SK-N-SH (cell line): Measurements from ENCODE around the gene DHRSX. TPM values are rescaled to one million over a fixed set of nuclear protein-coding genes. Genes with fewer than 3 reads are reported as not detected.

Experiments used
- CTCF ChIA-PET: fragments of 300-600, 350-600 bp; formaldehyde crosslinking; extraction: SDS; loops from one replicate; lab custom pipeline; 2021; lab: Yijun Ruan, JAX
- POLR2A ChIA-PET: fragments of 350-600 bp; sonication (Branson Sonifier 250); formaldehyde crosslinking; extraction: SDS; loops from one replicate; lab custom pipeline; 2020; ENCODE audit warnings: antibody characterized with exemption, inconsistent platforms; lab: Yijun Ruan, JAX
- DNase-seq: peaks from one replicate; pipeline ENCODE4 v3.0.0; 2012
- H2AFZ ChIP-seq: fragments of 200-600 bp; sonication (generic); 2 replicates; pipeline ENCODE4 v1.8.1; 2016; ENCODE audit warnings: antibody characterized with exemption, mild to moderate bottlenecking, low read depth
- H3F3A ChIP-seq: fragments of 200-600 bp; sonication (generic); replicated peaks from 2 replicates; pipeline ENCODE3; 2016; ENCODE audit warnings: antibody characterized with exemption, mild to moderate bottlenecking; ENCODE audit not compliant: insufficient read depth
- H3K27ac ChIP-seq, 2 experiments: fragments of 200-500 bp in 1 of 2; fragments of 200-600 bp in 1 of 2; sonication (Bioruptor generic) in 1 of 2; sonication (generic), shearing (Covaris generic) in 1 of 2; 2 replicates each; pipeline versions ENCODE4 v1.5.1 to v1.6.1; 2014 to 2016; ENCODE audit warnings: low read depth in 2 of 2, inconsistent platforms in 1 of 2, low read length in 1 of 2, mild to moderate bottlenecking in 1 of 2, mixed read lengths in 1 of 2
- H3K27me3 ChIP-seq: fragments of 200-600 bp; sonication (generic), shearing (Covaris generic); 2 replicates; pipeline ENCODE4 v1.6.1; 2016; ENCODE audit warnings: mixed run types; ENCODE audit not compliant: insufficient read depth
- H3K36me3 ChIP-seq, 2 experiments: fragments of 200-500 bp in 1 of 2; fragments of 200-600 bp in 1 of 2; sonication (Bioruptor generic) in 1 of 2; sonication (generic) in 1 of 2; replicated peaks in 1 of 2; 2 replicates each; pipeline versions ENCODE3 to v1.5.1; 2014 to 2016; ENCODE audit warnings: low read length in 1 of 2, mild to moderate bottlenecking in 1 of 2; ENCODE audit not compliant: insufficient read depth in 2 of 2, control insufficient read depth in 1 of 2
- H3K4me1 ChIP-seq, 2 experiments: fragments of 200-500 bp in 1 of 2; fragments of 200-600 bp in 1 of 2; sonication (Bioruptor generic) in 1 of 2; sonication (generic), shearing (Covaris generic) in 1 of 2; 2 replicates each; pipeline versions ENCODE4 v1.5.1 to v1.6.1; 2014 to 2016; ENCODE audit warnings: low read depth in 1 of 2, low read length in 1 of 2, mixed run types in 1 of 2; ENCODE audit not compliant: insufficient read depth in 2 of 2, control insufficient read depth in 1 of 2
- H3K4me2 ChIP-seq: fragments of 200-600 bp; sonication (generic), shearing (Covaris generic); 2 replicates; pipeline ENCODE4 v1.6.1; 2017; ENCODE audit warnings: mixed run types
- H3K4me3 ChIP-seq, 2 experiments: fragments of 200-500 bp in 1 of 2; fragments of 200-600 bp in 1 of 2; sonication (Bioruptor generic) in 1 of 2; sonication (generic), shearing (Covaris generic) in 1 of 2; 2 replicates each; pipeline versions ENCODE4 v1.5.1 to v1.8.1; 2014 to 2016; ENCODE audit warnings: low read depth in 2 of 2, inconsistent platforms in 1 of 2, low read length in 1 of 2, mild to moderate bottlenecking in 1 of 2, mixed read lengths in 1 of 2, moderate library complexity in 1 of 2
- H3K79me2 ChIP-seq: fragments of 200-600 bp; sonication (generic); 2 replicates; pipeline ENCODE4 v1.8.1; 2017; ENCODE audit warnings: mild to moderate bottlenecking; ENCODE audit not compliant: insufficient read depth
- H3K9ac ChIP-seq: fragments of 200-600 bp; sonication (generic); 2 replicates; pipeline ENCODE4 v1.6.1; 2017; ENCODE audit warnings: mixed run types
- H3K9me2 ChIP-seq: fragments of 200-600 bp; sonication (generic); 2 replicates; pipeline ENCODE4 v1.6.1; 2017; ENCODE audit warnings: mixed run types
- H3K9me3 ChIP-seq: fragments of 200-600 bp; sonication (generic); 2 replicates; pipeline ENCODE4 v1.6.1; 2017; ENCODE audit warnings: mixed run types, mild to moderate bottlenecking, moderate library complexity
- H4K20me1 ChIP-seq: fragments of 200-600 bp; sonication (generic); 2 replicates; pipeline ENCODE4 v1.6.1; 2017; ENCODE audit warnings: mild to moderate bottlenecking, mixed run types; ENCODE audit not compliant: insufficient read depth
- CHD2 ChIP-seq: fragments of 150-350 bp; IDR thresholded peaks from 2 replicates; pipeline ENCODE4 v1.6.1; 2018; ENCODE audit warnings: low read length; ENCODE audit not compliant: partially characterized antibody
- ELF1 ChIP-seq: IDR thresholded peaks from 2 replicates; pipeline ENCODE4 v1.4.0; 2012
- EZH2phosphoT487 ChIP-seq: fragments of 200-600 bp; sonication (generic); IDR thresholded peaks from 2 replicates; pipeline ENCODE4 v1.6.1; 2017; ENCODE audit warnings: low read depth, mixed run types, mild to moderate bottlenecking, antibody characterized with exemption, moderate library complexity, borderline replicate concordance
- FOXM1 ChIP-seq: IDR thresholded peaks from 2 replicates; pipeline ENCODE4 v1.4.0; 2012; ENCODE audit warnings: low read depth, mild to moderate bottlenecking
- GATA2 ChIP-seq: sonication (generic); formaldehyde crosslinking; IDR thresholded peaks from 2 replicates; pipeline ENCODE4 v1.5.0; 2020; ENCODE audit warnings: mild to moderate bottlenecking, missing genetic modification reagents
- JUND ChIP-seq: IDR thresholded peaks from 2 replicates; pipeline ENCODE4 v1.4.0; 2012
- NFIC ChIP-seq: IDR thresholded peaks from 2 replicates; pipeline ENCODE4 v1.4.0; 2012; ENCODE audit warnings: borderline replicate concordance
- POLR2AphosphoS5 ChIP-seq: IDR thresholded peaks from 2 replicates; pipeline ENCODE4 v1.6.1; 2012; ENCODE audit warnings: low read depth, low read length
- RCOR1 ChIP-seq: fragments of 150-350 bp; IDR thresholded peaks from 2 replicates; pipeline ENCODE4 v1.6.1; 2017; ENCODE audit warnings: antibody characterized with exemption, low read length
- RXRA ChIP-seq: IDR thresholded peaks from 2 replicates; pipeline ENCODE4 v1.4.0; 2012; ENCODE audit warnings: low read depth, mild to moderate bottlenecking, borderline replicate concordance
- SIN3A ChIP-seq: IDR thresholded peaks from 2 replicates; pipeline ENCODE4 v1.6.1; 2012; ENCODE audit warnings: low read depth, mild to moderate bottlenecking, low read length, moderate library complexity, borderline replicate concordance
- SMC3 ChIP-seq: IDR thresholded peaks from 2 replicates; pipeline ENCODE4 v1.6.1; 2012; ENCODE audit warnings: low read depth, low read length, improper control_type of control experiment
- TCF12 ChIP-seq: IDR thresholded peaks from 2 replicates; pipeline ENCODE4 v1.4.0; 2012
- TEAD4 ChIP-seq: IDR thresholded peaks from 2 replicates; pipeline ENCODE4 v1.4.0; 2012; ENCODE audit warnings: mild to moderate bottlenecking, borderline replicate concordance; ENCODE audit not compliant: insufficient read depth
- WGBS: methylation state at CpG from one replicate; pipeline ENCODE4 v1.1.6; 2017; ENCODE audit warnings: low lambda C conversion rate; 5-methylcytosine and 5-hydroxymethylcytosine counted together
- polyA plus RNA-seq, 3 experiments: library from polyadenylated mRNA; depleted of rRNA; stranded (reverse); fragments of >200 nt; gene quantifications; 2 replicates each; pipeline ENCODE4 v1.2.3, GENCODE V29; 2012
- TF ChIP-seq, protein P1 (sequence below): IDR thresholded peaks from 2 replicates; pipeline ENCODE4 v1.6.1; 2012; ENCODE audit warnings: mild to moderate bottlenecking, low read depth, low read length, moderate library complexity
- TF ChIP-seq, protein P2 (sequence below): fragments of 150-350 bp; IDR thresholded peaks from 2 replicates; pipeline ENCODE4 v1.6.1; 2016; ENCODE audit warnings: mild to moderate bottlenecking, low read depth, low read length
- TF ChIP-seq, protein P3 (sequence below): IDR thresholded peaks from 2 replicates; pipeline ENCODE4 v1.4.0; 2012; ENCODE audit warnings: low read depth, borderline replicate concordance
- TF ChIP-seq, protein P4 (sequence below): IDR thresholded peaks from 2 replicates; pipeline ENCODE4 v1.4.0; 2012; ENCODE audit warnings: low read depth

The DHRSX gene
- polyA plus RNA-seq, 1 of the 3 experiments (the other 2 are of a cell fraction), result 34.3 TPM

DNA sequence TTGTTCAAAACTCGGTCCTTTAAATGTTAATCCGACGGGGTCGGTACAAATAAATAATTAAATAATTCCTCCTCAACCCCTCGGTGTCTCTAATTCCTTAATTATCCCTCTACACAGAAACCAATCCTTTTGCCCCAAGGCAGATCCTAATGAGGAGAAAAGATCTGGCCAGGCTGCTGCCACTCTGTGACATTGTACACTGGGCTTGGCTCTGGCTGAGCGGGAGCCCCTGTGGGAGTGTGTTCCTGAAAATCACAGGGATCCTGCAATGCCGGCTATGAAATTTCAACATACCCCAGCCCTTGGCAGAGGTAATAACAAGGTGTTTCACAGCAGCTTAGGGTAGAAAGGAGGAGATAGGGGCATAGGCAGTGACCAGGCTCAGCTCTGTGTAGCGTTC lies 96.0 kb downstream of the DHRSX start:
- Histone ChIP-seq H3K36me3 (peaks cover 2 to 5% of the 10 kb centered on the region in 2 experiments), H3K9ac (no peak overlapping the region), H3K9me3 (no peaks in the 10 kb centered on the region), H3K9me2 (no peaks in the 10 kb centered on the region), H3K4me2 (no peak overlapping the region), H3K4me3 (no peak overlapping the region), H3K27me3 (no peaks in the 10 kb centered on the region), H4K20me1 (no peaks in the 10 kb centered on the region), H3F3A (no peaks in the 10 kb centered on the region), H3K79me2 (no peaks in the 10 kb centered on the region), H2AFZ (no peak overlapping the region), H3K4me1 (peaks cover 0 to 2% of the 10 kb centered on the region in 2 experiments; a peak in 1 of 4 replicates), H3K27ac (no peak overlapping the region)
- POLR2A ChIA-PET, result no interaction called here
- peak; percentile 21 for DNase-seq
- TF ChIP-seq RCOR1, result no peak
- 85% methylated on average over 8 of the region's 8 CpGs for WGBS
- CTCF ChIA-PET, result no interaction called here

DNA sequence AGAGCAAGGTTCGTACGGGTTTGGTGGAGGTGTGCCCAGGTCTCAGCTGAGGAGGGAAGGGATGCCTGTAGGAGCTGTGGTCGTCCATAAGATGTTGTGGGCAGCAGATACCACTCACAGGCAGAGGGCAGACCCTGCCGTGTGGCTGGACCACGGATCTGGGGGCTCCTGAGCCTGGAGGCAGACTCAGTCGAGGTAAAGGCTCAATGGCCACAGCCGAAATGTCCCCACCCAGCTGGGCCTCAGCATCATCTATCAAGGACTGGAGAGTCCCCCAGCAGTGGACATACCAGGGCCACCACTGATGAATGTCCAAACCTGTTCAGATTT lies 98.5 kb downstream of the DHRSX start:
- Histone ChIP-seq H3K9ac (no peak overlapping the region), H3K79me2 (no peaks in the 10 kb centered on the region), H3K4me3 (no peak overlapping the region), H3K4me1 (peaks cover 2 to 3% of the 10 kb centered on the region in 2 experiments; a peak in 1 of 4 replicates), H2AFZ (no peak overlapping the region), H3K36me3 (peaks cover 2 to 5% of the 10 kb centered on the region in 2 experiments), H3K9me2 (no peaks in the 10 kb centered on the region), H3K27me3 (no peaks in the 10 kb centered on the region), H3K9me3 (no peaks in the 10 kb centered on the region), H3K27ac (no peak overlapping the region), H4K20me1 (no peaks in the 10 kb centered on the region), H3F3A (no peaks in the 10 kb centered on the region), H3K4me2 (no peak overlapping the region)
- CTCF ChIA-PET, result no interaction called here
- POLR2A ChIA-PET, result no interaction called here
- TF ChIP-seq, protein P1, sequence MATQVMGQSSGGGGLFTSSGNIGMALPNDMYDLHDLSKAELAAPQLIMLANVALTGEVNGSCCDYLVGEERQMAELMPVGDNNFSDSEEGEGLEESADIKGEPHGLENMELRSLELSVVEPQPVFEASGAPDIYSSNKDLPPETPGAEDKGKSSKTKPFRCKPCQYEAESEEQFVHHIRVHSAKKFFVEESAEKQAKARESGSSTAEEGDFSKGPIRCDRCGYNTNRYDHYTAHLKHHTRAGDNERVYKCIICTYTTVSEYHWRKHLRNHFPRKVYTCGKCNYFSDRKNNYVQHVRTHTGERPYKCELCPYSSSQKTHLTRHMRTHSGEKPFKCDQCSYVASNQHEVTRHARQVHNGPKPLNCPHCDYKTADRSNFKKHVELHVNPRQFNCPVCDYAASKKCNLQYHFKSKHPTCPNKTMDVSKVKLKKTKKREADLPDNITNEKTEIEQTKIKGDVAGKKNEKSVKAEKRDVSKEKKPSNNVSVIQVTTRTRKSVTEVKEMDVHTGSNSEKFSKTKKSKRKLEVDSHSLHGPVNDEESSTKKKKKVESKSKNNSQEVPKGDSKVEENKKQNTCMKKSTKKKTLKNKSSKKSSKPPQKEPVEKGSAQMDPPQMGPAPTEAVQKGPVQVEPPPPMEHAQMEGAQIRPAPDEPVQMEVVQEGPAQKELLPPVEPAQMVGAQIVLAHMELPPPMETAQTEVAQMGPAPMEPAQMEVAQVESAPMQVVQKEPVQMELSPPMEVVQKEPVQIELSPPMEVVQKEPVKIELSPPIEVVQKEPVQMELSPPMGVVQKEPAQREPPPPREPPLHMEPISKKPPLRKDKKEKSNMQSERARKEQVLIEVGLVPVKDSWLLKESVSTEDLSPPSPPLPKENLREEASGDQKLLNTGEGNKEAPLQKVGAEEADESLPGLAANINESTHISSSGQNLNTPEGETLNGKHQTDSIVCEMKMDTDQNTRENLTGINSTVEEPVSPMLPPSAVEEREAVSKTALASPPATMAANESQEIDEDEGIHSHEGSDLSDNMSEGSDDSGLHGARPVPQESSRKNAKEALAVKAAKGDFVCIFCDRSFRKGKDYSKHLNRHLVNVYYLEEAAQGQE, result no peak
- TF ChIP-seq TEAD4, result no peak
- TF ChIP-seq, protein P2, sequence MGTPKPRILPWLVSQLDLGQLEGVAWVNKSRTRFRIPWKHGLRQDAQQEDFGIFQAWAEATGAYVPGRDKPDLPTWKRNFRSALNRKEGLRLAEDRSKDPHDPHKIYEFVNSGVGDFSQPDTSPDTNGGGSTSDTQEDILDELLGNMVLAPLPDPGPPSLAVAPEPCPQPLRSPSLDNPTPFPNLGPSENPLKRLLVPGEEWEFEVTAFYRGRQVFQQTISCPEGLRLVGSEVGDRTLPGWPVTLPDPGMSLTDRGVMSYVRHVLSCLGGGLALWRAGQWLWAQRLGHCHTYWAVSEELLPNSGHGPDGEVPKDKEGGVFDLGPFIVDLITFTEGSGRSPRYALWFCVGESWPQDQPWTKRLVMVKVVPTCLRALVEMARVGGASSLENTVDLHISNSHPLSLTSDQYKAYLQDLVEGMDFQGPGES, result no peak
- no peak for TF ChIP-seq JUND
- TF ChIP-seq, protein P3, sequence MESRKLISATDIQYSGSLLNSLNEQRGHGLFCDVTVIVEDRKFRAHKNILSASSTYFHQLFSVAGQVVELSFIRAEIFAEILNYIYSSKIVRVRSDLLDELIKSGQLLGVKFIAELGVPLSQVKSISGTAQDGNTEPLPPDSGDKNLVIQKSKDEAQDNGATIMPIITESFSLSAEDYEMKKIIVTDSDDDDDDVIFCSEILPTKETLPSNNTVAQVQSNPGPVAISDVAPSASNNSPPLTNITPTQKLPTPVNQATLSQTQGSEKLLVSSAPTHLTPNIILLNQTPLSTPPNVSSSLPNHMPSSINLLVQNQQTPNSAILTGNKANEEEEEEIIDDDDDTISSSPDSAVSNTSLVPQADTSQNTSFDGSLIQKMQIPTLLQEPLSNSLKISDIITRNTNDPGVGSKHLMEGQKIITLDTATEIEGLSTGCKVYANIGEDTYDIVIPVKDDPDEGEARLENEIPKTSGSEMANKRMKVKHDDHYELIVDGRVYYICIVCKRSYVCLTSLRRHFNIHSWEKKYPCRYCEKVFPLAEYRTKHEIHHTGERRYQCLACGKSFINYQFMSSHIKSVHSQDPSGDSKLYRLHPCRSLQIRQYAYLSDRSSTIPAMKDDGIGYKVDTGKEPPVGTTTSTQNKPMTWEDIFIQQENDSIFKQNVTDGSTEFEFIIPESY, result no peak
- TF ChIP-seq TCF12, result no peak
- no peak for TF ChIP-seq SMC3
- TF ChIP-seq FOXM1, result no peak
- TF ChIP-seq GATA2 (CRISPR knock-in tag), result no peak
- TF ChIP-seq RXRA, result no peak
- TF ChIP-seq NFIC, result no peak
- TF ChIP-seq ELF1, result no peak
- no peak for TF ChIP-seq POLR2AphosphoS5
- no peak for TF ChIP-seq CHD2
- no peak for TF ChIP-seq SIN3A
- TF ChIP-seq EZH2phosphoT487, result no peak
- TF ChIP-seq, protein P4, sequence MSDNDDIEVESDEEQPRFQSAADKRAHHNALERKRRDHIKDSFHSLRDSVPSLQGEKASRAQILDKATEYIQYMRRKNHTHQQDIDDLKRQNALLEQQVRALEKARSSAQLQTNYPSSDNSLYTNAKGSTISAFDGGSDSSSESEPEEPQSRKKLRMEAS, result no peak
- DNase-seq, result no peak
- 96% methylated on average over 7 of the region's 7 CpGs for WGBS
